Nephron progenitor cell (in vitro differentiated cells): ENCODE results near the gene ADGRG2.

Experiments used
- DNase-seq: peaks from one replicate; pipeline ENCODE4 v3.0.0; 2021
- H3K27ac Mint-ChIP-seq: 2 replicates; pipeline ENCODE4 v1.8.0; 2021; ENCODE audit warnings: mild to moderate bottlenecking, moderate library complexity, mixed read lengths
- H3K27me3 Mint-ChIP-seq: 2 replicates; pipeline ENCODE4 v1.8.0; 2021; ENCODE audit warnings: mild to moderate bottlenecking, low read depth, mixed read lengths; ENCODE audit not compliant: poor library complexity
- H3K36me3 Mint-ChIP-seq: 2 replicates; pipeline ENCODE4 v1.8.0; 2021; ENCODE audit warnings: low read depth, mixed read lengths
- H3K4me1 Mint-ChIP-seq: 2 replicates; pipeline ENCODE4 v1.8.0; 2021; ENCODE audit warnings: mixed read lengths
- H3K4me3 Mint-ChIP-seq: 2 replicates; pipeline ENCODE4 v1.8.0; 2021; ENCODE audit warnings: mild to moderate bottlenecking, moderate library complexity, mixed read lengths
- H3K9me3 Mint-ChIP-seq: 2 replicates; pipeline ENCODE4 v1.8.0; 2021; ENCODE audit warnings: mild to moderate bottlenecking, moderate library complexity, mixed read lengths
- TF ChIP-seq, protein P1 (sequence below): fragments of 200-600 bp; sonication (generic); IDR thresholded peaks from 2 replicates; pipeline ENCODE4 v1.5.0; 2021; ENCODE audit warnings: antibody characterized with exemption

ADGRG2 gene

DNA sequence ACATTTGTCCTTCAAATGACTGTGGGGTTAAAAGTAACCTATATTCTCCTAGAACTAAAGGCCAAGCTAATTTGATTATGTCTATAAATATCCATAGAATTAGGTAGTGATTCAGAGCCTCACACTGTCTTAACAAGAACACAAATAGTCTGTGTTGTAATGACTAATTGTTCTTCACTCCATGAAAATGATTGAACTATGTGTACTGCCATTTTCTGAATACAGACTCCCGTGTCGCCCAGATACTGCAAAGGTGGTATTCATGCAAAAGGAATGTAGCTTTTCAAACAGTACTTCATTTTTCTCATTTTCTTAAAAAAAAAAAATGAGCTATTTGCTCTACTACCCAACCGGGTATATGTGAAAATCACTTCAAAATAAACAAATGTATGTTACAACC, 127.0 kb downstream of the ADGRG2 start:
- TF ChIP-seq, protein P1, sequence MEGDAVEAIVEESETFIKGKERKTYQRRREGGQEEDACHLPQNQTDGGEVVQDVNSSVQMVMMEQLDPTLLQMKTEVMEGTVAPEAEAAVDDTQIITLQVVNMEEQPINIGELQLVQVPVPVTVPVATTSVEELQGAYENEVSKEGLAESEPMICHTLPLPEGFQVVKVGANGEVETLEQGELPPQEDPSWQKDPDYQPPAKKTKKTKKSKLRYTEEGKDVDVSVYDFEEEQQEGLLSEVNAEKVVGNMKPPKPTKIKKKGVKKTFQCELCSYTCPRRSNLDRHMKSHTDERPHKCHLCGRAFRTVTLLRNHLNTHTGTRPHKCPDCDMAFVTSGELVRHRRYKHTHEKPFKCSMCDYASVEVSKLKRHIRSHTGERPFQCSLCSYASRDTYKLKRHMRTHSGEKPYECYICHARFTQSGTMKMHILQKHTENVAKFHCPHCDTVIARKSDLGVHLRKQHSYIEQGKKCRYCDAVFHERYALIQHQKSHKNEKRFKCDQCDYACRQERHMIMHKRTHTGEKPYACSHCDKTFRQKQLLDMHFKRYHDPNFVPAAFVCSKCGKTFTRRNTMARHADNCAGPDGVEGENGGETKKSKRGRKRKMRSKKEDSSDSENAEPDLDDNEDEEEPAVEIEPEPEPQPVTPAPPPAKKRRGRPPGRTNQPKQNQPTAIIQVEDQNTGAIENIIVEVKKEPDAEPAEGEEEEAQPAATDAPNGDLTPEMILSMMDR = no peak
- no peak overlapping the region for H3K27ac Mint-ChIP-seq
- H3K9me3 Mint-ChIP-seq = peaks cover 16% of the 10 kb centered on the region
- peaks cover 5% of the 10 kb centered on the region for H3K27me3 Mint-ChIP-seq
- H3K4me3 Mint-ChIP-seq = no peak overlapping the region
- DNase-seq = no peak
- no peaks in the 10 kb centered on the region for H3K36me3 Mint-ChIP-seq
- H3K4me1 Mint-ChIP-seq = no peaks in the 10 kb centered on the region

DNA sequence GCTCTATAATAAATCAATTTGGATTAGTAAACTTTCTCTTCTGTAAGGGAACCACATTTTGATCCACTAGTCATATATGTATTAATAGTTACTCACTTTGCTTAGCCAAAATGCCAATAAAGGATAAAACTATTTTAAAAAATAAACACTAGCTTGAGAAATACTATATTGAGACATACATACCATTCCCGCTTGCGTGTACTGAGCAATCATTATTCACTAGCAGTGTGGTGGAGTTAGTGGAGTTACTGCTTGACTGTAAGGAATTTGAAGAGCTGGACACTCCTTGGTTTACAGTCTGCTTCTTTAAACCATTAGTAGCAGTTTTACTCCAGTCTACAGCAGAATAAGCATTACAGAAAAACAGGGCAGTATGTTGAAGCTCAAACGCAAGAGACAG, 127.6 kb downstream of the ADGRG2 start:
- H3K4me1 Mint-ChIP-seq = no peaks in the 10 kb centered on the region

DNA sequence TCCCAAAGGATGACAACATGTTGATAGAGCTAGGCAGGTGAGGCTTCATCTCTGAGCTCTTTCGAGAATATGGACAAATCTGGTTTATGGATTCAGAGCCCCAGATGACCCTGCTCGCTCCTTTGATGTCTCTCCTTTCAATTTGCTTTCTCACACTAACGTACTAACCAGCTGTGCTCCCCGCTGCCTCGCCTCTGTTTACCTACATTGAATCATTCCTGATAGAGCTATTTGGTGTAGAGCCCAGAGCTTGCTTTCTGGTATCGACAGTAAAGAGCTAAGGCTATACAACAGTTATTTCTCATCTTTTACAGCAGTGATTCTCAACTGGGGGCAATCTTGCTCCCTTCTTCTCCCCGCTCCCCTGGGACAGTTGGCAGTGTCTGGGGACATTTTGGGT, 129.4 kb downstream of the ADGRG2 start:
- Mint-ChIP-seq H3K4me1 (no peaks in the 10 kb centered on the region), H3K9me3 (peaks cover 18% of the 10 kb centered on the region), H3K27me3 (peaks cover 4% of the 10 kb centered on the region), H3K4me3 (no peak overlapping the region), H3K36me3 (no peaks in the 10 kb centered on the region), H3K27ac (no peak overlapping the region)
- TF ChIP-seq, protein P1 = no peak
- no peak for DNase-seq

More for the DNA sequence above, 127.6 kb downstream of the ADGRG2 start:
- Mint-ChIP-seq H3K9me3 (peaks cover 16% of the 10 kb centered on the region), H3K27me3 (peaks cover 4% of the 10 kb centered on the region), H3K27ac (no peak overlapping the region), H3K4me3 (no peak overlapping the region), H3K36me3 (no peaks in the 10 kb centered on the region)
- TF ChIP-seq, protein P1 = no peak
- no peak for DNase-seq

DNA sequence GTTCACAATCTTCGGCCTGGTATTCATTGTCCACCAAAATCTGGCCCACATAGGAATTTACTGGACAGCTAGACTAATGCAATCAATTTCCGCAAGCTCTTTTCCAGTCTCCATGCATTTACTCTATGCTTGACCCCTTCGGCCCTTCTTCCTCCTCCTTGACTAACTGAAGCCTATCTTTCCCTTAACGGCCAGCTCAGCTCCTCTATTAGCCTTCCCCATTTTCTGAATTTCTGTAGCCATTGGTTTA, 137.2 kb downstream of the ADGRG2 start:
- H3K36me3 Mint-ChIP-seq = no peaks in the 10 kb centered on the region
- DNase-seq = no peak
- TF ChIP-seq, protein P1 = no peak
- H3K4me3 Mint-ChIP-seq = peak overlapping the region; percentile 82
- H3K9me3 Mint-ChIP-seq = peaks cover 22% of the 10 kb centered on the region
- H3K27ac Mint-ChIP-seq = no peak overlapping the region
- H3K4me1 Mint-ChIP-seq = peaks cover 5% of the 10 kb centered on the region
- no peaks in the 10 kb centered on the region for H3K27me3 Mint-ChIP-seq

DNA sequence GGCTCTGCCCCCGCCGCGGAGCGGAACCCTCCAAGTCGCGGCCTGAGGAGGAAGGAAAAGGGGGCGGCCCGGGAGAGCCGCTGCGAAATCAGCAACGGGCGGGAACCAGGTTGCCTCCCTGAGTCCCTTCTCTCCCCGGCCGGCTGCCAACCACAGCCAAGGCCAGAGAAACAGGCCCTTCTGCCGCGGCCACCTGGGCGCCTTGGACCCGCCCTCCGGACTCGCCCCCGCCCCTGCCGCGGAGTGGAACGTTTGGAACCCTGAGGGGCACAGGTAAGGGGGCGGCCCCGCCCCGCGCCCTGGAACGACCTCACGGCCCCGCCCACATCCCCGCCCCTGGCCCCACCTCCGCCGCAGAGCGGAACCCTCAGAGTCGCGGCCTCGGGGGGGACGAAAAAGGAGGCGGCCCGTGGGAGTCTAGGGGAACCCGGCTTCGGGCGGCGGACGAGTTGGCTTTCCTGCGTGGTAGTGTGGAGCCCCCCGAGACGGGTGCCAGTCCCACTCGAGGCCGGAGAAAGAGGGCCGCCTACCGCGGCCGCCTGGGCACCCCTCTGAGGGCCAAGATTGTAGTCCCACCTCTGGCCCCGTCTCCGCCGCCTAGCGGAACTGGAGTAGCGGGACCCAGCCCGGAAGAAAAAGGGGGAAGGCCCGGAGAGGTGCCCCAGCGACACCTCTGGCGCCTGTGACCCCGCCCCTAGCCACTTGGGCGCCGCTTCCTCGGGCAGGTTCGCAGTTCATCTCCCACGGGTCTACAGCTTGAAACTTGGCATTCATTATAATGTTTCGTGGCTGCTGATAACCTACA, 137.7 kb downstream of the ADGRG2 start:
- Mint-ChIP-seq H3K27ac (no peak overlapping the region), H3K4me1 (peaks cover 5% of the 10 kb centered on the region), H3K9me3 (peaks cover 22% of the 10 kb centered on the region), H3K27me3 (no peaks in the 10 kb centered on the region), H3K4me3 (peak overlapping the region; percentile 82), H3K36me3 (no peaks in the 10 kb centered on the region)
- DNase-seq = peak; percentile 76
- TF ChIP-seq, protein P1 = peak; percentile 31

DNA sequence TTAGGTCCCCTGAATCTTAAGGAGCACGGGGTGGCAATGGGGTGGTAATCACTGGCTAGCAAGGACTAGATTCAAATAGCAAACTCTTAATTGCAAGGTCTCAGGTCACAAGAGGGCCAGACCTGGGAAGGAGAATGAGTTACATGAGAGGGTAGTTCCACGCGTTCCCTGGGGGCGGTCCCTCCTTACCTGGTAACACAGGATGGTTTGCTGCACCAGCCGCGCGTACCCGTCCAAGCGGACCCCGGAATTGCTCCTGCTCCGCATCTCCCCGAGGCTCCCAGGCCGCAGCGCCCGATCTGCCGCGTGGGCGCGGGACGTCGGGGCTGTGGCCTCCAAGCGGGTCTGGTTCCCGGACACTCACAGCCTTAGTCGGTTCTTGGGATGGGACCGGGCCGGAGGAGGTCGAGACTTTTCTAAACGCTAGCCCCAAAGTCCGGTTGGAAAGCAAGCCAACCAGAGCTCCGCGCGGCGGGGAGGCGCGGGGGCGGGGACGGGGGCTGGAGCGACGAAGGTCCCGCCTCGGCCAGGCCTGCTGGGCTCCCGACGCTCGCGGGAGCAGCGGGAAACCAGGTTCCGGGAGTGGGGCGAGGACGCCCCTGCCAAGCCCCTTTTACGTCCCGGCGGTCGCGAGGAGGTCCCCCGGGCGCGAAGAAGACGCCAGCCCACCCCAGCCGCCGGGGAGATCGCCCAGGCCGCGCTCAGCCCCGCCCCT, 138.4 kb downstream of the ADGRG2 start, which contains the start of gene PHKA2:
Gene PHKA2 (minus strand): TSS at position 449 of the 715 bp plus-strand sequence. CDS start 182 bp downstream, at position 267.
- no peaks in the 10 kb centered on the region for H3K36me3 Mint-ChIP-seq
- H3K27ac Mint-ChIP-seq = no peak within 1 kb of the TSS
- peaks cover 5% of the 10 kb centered on the region for H3K4me1 Mint-ChIP-seq
- H3K4me3 Mint-ChIP-seq = peak within 1 kb of the TSS; percentile 89
- TF ChIP-seq, protein P1 = no peak
- no peak for DNase-seq
- H3K27me3 Mint-ChIP-seq = no peaks in the 10 kb centered on the region
- peaks cover 22% of the 10 kb centered on the region for H3K9me3 Mint-ChIP-seq
